ENCODE measurements around the gene CEPT1. TPM values are rescaled to one million over a fixed set of nuclear protein-coding genes. Genes with fewer than 3 reads are reported as not detected.

Gene CEPT1
- total RNA-seq, 1 experiment from 2014 or later = 34.2 TPM

GRCh38 chr1:111163363-111163762 lies 23.3 kb downstream of the CEPT1 start:
- no peaks in the 10 kb centered on the region for H3K27me3 ChIP-seq (ENCODE audit: insufficient read depth, low read length)
- no peaks in the 10 kb centered on the region; the same call in 1 of the 2 replicates for H4K20me1 ChIP-seq (ENCODE audit: insufficient read depth)
- no peak overlapping the region for H2AFZ ChIP-seq (ENCODE audit: low read depth, low read length, poor library complexity, severe bottlenecking)
- H3K27ac ChIP-seq (ENCODE audit: low read depth, low read length) = no peak overlapping the region
- BruUV-seq (replicated peaks) = no TSS peak
- no peaks in the 10 kb centered on the region for H3K9me3 ChIP-seq (ENCODE audit: control insufficient read depth in 1 of 2, insufficient read depth in 1 of 2, low read depth in 1 of 2, low read length in 2 of 2)
- DNase-seq (ENCODE audit: low read depth, low spot score) (no peak), ATAC-seq (no peak)
- no peak overlapping the region for H3K4me3 ChIP-seq (replicated peaks in 1 of 2; ENCODE audit: low read depth in 1 of 2, low read length in 2 of 2)
- H3K4me2 ChIP-seq (ENCODE audit: low read length) = no peak overlapping the region
- H3K9ac ChIP-seq (ENCODE audit: low read length) = no peak overlapping the region
- ChIA-PET RAD21 (ENCODE audit: low non-redundant PET in 1 of 2, low total read pairs in 2 of 2, uncharacterized antibody in 2 of 2, unreplicated experiment in 2 of 2) (no interaction called here), CTCF (no interaction called here), POLR2A (no interaction called here)
- intact Hi-C loops (cut with micrococcal nuclease) = loop anchor here (2.0 kb wide), 1 partner anchor 21 kb away; no protein-coding TSS in a partner anchor
- H3K79me2 ChIP-seq (ENCODE audit: insufficient read depth, low read length) = peaks cover 23% of the 10 kb centered on the region
- no peaks in the 10 kb centered on the region for H3K4me1 ChIP-seq (ENCODE audit: control insufficient read depth in 1 of 2, insufficient read depth in 2 of 2, low read length in 2 of 2)
- TF ChIP-seq MAX (IDR thresholded peaks at IDR 0.05) = no peak
- TF ChIP-seq RAD21 (IDR thresholded peaks at IDR 0.05; ENCODE audit: low read depth) = no peak
- no peak for TF ChIP-seq SP1 (IDR thresholded peaks at IDR 0.05; ENCODE audit: low read depth)
- peaks cover 2 to 7% of the 10 kb centered on the region in 2 experiments; a peak in 3 of 4 replicates for H3K36me3 ChIP-seq (ENCODE audit: control insufficient read depth in 1 of 2, insufficient read depth in 2 of 2, low read length in 2 of 2)
- H3K9me2 ChIP-seq (ENCODE audit: insufficient read depth) = no peaks in the 10 kb centered on the region

- ATAC-seq = no peak
- Histone ChIP-seq H4K20me1 (ENCODE audit: insufficient read depth) (no peaks in the 10 kb centered on the region; the same call in 1 of the 2 replicates), H3K27me3 (ENCODE audit: insufficient read depth, low read length) (no peaks in the 10 kb centered on the region), H3K9me3 (ENCODE audit: control insufficient read depth in 1 of 2, insufficient read depth in 1 of 2, low read depth in 1 of 2, low read length in 2 of 2) (no peaks in the 10 kb centered on the region), H3K36me3 (ENCODE audit: control insufficient read depth in 1 of 2, insufficient read depth in 2 of 2, low read length in 2 of 2) (peaks cover 2 to 7% of the 10 kb centered on the region in 2 experiments; a peak in 3 of 4 replicates), H3K4me2 (ENCODE audit: low read length) (no peak overlapping the region), H3K79me2 (ENCODE audit: insufficient read depth, low read length) (peaks cover 20% of the 10 kb centered on the region), H3K9me2 (ENCODE audit: insufficient read depth) (no peaks in the 10 kb centered on the region), H3K4me1 (ENCODE audit: control insufficient read depth in 1 of 2, insufficient read depth in 2 of 2, low read length in 2 of 2) (no peaks in the 10 kb centered on the region), H2AFZ (ENCODE audit: low read depth, low read length, poor library complexity, severe bottlenecking) (no peak overlapping the region), H3K4me3 (replicated peaks in 1 of 2; ENCODE audit: low read depth in 1 of 2, low read length in 2 of 2) (no peak overlapping the region), H3K9ac (ENCODE audit: low read length) (no peak overlapping the region), H3K27ac (ENCODE audit: low read depth, low read length) (no peak overlapping the region)
- POLR2A ChIA-PET = no interaction called here
- no TSS peak for BruUV-seq (replicated peaks)
- CTCF ChIA-PET = no interaction called here
- intact Hi-C loops (cut with micrococcal nuclease) = no loop called here
- no peak for TF ChIP-seq CEBPB (IDR thresholded peaks at IDR 0.05; ENCODE audit: low read depth)
- no peak for TF ChIP-seq EZH2phosphoT487 (IDR thresholded peaks at IDR 0.05; ENCODE audit: borderline replicate concordance)
- TF ChIP-seq EGR1 (IDR thresholded peaks at IDR 0.05; ENCODE audit: low read depth) = no peak
- no peak for TF ChIP-seq TCF7L2 (IDR thresholded peaks at IDR 0.05; ENCODE audit: borderline replicate concordance, extremely low read depth, insufficient read depth, insufficient read length)
- TF ChIP-seq ELF1 (IDR thresholded peaks at IDR 0.05; ENCODE audit: borderline replicate concordance, low read depth) = no peak
- no peak for TF ChIP-seq JUND (IDR thresholded peaks at IDR 0.05)
- no peak for TF ChIP-seq POLR2AphosphoS5 (IDR thresholded peaks at IDR 0.05; ENCODE audit: low read depth, low read length)
- TF ChIP-seq SP1 (IDR thresholded peaks at IDR 0.05; ENCODE audit: low read depth) = no peak
- no peak for TF ChIP-seq FOSL1 (IDR thresholded peaks at IDR 0.05; ENCODE audit: low read depth)
- TF ChIP-seq SRF (IDR thresholded peaks at IDR 0.05; ENCODE audit: low read depth) = no peak
- TF ChIP-seq EZH2 (IDR thresholded peaks at IDR 0.05) = no peak
- RAD21 ChIA-PET (ENCODE audit: low non-redundant PET in 1 of 2, low total read pairs in 2 of 2, uncharacterized antibody in 2 of 2, unreplicated experiment in 2 of 2) = no interaction called here
- DNase-seq (ENCODE audit: low read depth, low spot score) = no peak
These were observed 24.1 kb downstream of the CEPT1 start for GRCh38 chr1:111164151-111164550.
